Activated CD8-positive, alpha-beta T cell treated with anti-CD3 and anti-CD28 coated beads for 36 hours (primary cell): ENCODE data around the gene DNAJB13. TPM values are rescaled to one million over a fixed set of nuclear protein-coding genes. Genes with fewer than 3 reads are reported as not detected.

Experiments used
- ATAC-seq: fragments of 200-7000 bp; cut with Tn5 transposase; one replicate; pipeline ENCODE4 v1.10.0; 2021; ENCODE audit warnings: mild to moderate bottlenecking, moderate library complexity
- CTCF ChIA-PET: fragments of 350-600 bp; sonication (Branson Sonifier 250); formaldehyde crosslinking; loops from one replicate; lab custom pipeline; 2021; ENCODE audit warnings: antibody characterized with exemption; lab: Charles Lee
- POLR2A ChIA-PET: fragments of 350-600 bp; sonication (Branson Sonifier 250); formaldehyde crosslinking; loops from one replicate; lab custom pipeline; 2021; ENCODE audit warnings: antibody characterized with exemption; lab: Charles Lee
- DNase-seq: peaks from one replicate; pipeline ENCODE4 v3.0.0-alpha.2; 2020
- H3K27ac Mint-ChIP-seq: one replicate; pipeline ENCODE4 v1.8.0; 2021; ENCODE audit warnings: mild to moderate bottlenecking, mixed read lengths
- H3K27me3 Mint-ChIP-seq: one replicate; pipeline ENCODE4 v1.8.0; 2021; ENCODE audit warnings: mixed read lengths
- H3K36me3 Mint-ChIP-seq: one replicate; pipeline ENCODE4 v1.8.0; 2021; ENCODE audit warnings: low read depth, mixed read lengths
- H3K4me1 Mint-ChIP-seq: one replicate; pipeline ENCODE4 v1.8.0; 2021; ENCODE audit warnings: low read depth, mixed read lengths
- H3K4me3 Mint-ChIP-seq: one replicate; pipeline ENCODE4 v1.8.0; 2021; ENCODE audit warnings: mild to moderate bottlenecking, moderate library complexity, mixed read lengths
- H3K9me3 Mint-ChIP-seq: one replicate; pipeline ENCODE4 v1.8.0; 2021; ENCODE audit warnings: mixed read lengths
- CTCF ChIP-seq: fragments of 200-600 bp; IDR thresholded peaks from one replicate; pipeline ENCODE4 v1.8.0; 2022; ENCODE audit warnings: antibody characterized with exemption, mild to moderate bottlenecking
- intact Hi-C: fragments of 100-400 bp; cut with micrococcal nuclease; formaldehyde crosslinking; loops from one replicate; pipeline ENCODE4 v1.10.0; 2022
- total RNA-seq, 2 experiments: library from RNA; stranded (reverse); gene quantifications; one replicate each; pipeline ENCODE4 v1.2.3, GENCODE V29; 2021

Gene DNAJB13
- total RNA-seq, 2 experiments from 2014 or later = 0.18 TPM; not detected in 1

- no peaks in the 10 kb centered on the region for H3K9me3 Mint-ChIP-seq
- ChIA-PET CTCF (no interaction called here), POLR2A (interaction anchor here (1.1 to 14.1 kb wide), 3 partner anchors 11 to 19 kb away, joined by 5 to 176 read pairs (median 5); partner anchors contain the start of gene UCP2)
- ATAC-seq (no peak), DNase-seq (no peak)
- peaks cover 78% of the 10 kb centered on the region for H3K4me1 Mint-ChIP-seq
- intact Hi-C loops = no loop called here
- peaks cover 32% of the 10 kb centered on the region for H3K36me3 Mint-ChIP-seq
- no peaks in the 10 kb centered on the region for H3K27me3 Mint-ChIP-seq
- no peak for TF ChIP-seq CTCF
- H3K4me3 Mint-ChIP-seq = no peak overlapping the region
- H3K27ac Mint-ChIP-seq = peak overlapping the region; percentile 63
Observed at GRCh38 chr11:73999581-74000306, 48.9 kb downstream of the DNAJB13 start.

DNA sequence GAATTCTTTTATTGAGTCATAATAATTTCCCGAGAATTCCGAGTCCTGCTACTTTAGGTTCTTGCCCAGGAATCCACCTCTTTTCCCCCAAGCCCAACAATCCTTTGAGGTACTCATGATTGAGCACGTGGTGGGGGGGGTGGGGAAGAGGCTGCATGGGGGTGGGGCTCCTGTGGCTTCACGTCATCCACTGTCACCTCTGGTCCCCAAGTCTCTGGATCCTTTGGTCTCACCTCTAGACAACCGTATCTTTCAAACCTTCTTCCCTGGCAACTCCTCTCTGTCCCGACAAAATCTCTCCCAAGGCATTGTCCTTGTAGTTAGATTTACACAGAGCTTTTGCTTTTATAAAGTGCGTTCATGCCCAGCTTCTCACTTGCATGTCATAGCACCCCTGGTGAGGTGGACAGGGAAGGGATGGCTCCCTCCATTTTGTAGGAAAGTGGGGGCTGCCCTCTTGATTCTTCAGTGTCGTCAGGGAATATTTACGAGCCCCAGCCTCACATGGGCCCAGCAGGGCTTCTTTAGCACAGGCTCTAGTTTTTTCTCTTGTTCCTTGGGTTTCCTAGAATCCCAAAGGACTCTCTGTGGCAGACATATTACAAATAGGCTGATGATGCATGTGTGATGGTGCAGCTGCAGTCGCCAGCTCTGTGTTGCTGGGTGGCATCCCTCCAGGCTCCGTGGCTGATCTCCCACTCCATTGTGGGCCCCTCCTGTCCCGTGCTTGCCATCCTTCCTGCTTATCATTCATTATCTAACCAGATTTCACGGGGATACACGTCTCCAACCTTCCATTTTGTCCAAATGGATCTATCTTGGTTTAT, 49.7 kb downstream of the DNAJB13 start:
- ATAC-seq (no peak), DNase-seq (no peak)
- ChIA-PET POLR2A (interaction anchor here (1.1 to 14.1 kb wide), 3 partner anchors 10 to 20 kb away, joined by 5 to 176 read pairs (median 5); partner anchors contain the start of gene UCP2), CTCF (no interaction called here)
- Mint-ChIP-seq H3K4me1 (peaks cover 78% of the 10 kb centered on the region), H3K36me3 (peaks cover 34% of the 10 kb centered on the region), H3K27ac (peak overlapping the region; percentile 63), H3K4me3 (no peak overlapping the region), H3K27me3 (no peaks in the 10 kb centered on the region), H3K9me3 (no peaks in the 10 kb centered on the region)
- intact Hi-C loops = no loop called here
- TF ChIP-seq CTCF = no peak

GRCh38 chr11:74001822-74002286, 51.0 kb downstream of the DNAJB13 start:
- Mint-ChIP-seq H3K9me3 (no peaks in the 10 kb centered on the region), H3K36me3 (peaks cover 34% of the 10 kb centered on the region), H3K27me3 (no peaks in the 10 kb centered on the region), H3K4me1 (peaks cover 79% of the 10 kb centered on the region), H3K4me3 (no peak overlapping the region), H3K27ac (peak overlapping the region; percentile 31)
- TF ChIP-seq CTCF = no peak
- POLR2A ChIA-PET = interaction anchor here (1.3 to 14.1 kb wide), 4 partner anchors 10 to 21 kb away, joined by 4 to 176 read pairs (median 6); partner anchors contain the start of gene UCP2
- intact Hi-C loops = no loop called here
- no peak for DNase-seq
- ATAC-seq = no peak
- CTCF ChIA-PET = interaction anchor here (1.1 kb wide), 1 partner anchor 31 kb away, joined by 3 read pairs; no protein-coding TSS in a partner anchor

GRCh38 chr11:74002832-74003231, 52.0 kb downstream of the DNAJB13 start:
- Mint-ChIP-seq H3K27me3 (no peaks in the 10 kb centered on the region), H3K27ac (no peak overlapping the region), H3K4me1 (peaks cover 79% of the 10 kb centered on the region), H3K36me3 (peaks cover 34% of the 10 kb centered on the region), H3K4me3 (no peak overlapping the region), H3K9me3 (no peaks in the 10 kb centered on the region)
- DNase-seq (no peak), ATAC-seq (no peak)
- no peak for TF ChIP-seq CTCF
- POLR2A ChIA-PET = interaction anchor here (1.3 to 14.1 kb wide), 4 partner anchors 9 to 22 kb away, joined by 4 to 176 read pairs (median 6); partner anchors contain the start of gene UCP2
- intact Hi-C loops = no loop called here
- CTCF ChIA-PET = no interaction called here
